GM18499 (cell line): ENCODE data around the gene TOM1L1.

ENCODE experiments used
- ATAC-seq: cut with Tn5 transposase; IDR thresholded peaks from one replicate; pipeline ENCODE4 v1.9.1; 2021; ENCODE audit warnings: moderate number of reproducible peaks; ENCODE audit not compliant: insufficient read depth, unreplicated experiment

The TOM1L1 gene

DNA sequence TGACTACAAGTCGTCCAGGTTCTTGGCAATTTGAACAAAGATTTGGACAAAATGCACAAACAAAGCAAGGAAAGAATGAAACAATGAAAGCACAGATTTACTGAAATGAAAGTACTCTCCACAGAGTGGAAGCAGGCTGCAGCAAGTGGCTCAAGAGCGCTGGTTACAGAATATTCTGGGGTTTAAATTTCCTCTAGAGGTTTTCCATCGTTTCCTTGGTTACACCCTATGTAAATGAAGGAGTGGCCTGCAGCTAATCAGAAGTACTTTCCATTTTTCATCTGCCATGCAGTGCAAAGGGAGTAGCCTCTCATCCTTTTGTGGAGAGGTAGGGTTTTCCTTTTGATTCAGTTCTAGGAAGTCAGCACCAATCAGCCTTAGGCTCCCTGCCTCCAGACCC, 79.7 kb downstream of the TOM1L1 start:
- no peak for ATAC-seq

DNA sequence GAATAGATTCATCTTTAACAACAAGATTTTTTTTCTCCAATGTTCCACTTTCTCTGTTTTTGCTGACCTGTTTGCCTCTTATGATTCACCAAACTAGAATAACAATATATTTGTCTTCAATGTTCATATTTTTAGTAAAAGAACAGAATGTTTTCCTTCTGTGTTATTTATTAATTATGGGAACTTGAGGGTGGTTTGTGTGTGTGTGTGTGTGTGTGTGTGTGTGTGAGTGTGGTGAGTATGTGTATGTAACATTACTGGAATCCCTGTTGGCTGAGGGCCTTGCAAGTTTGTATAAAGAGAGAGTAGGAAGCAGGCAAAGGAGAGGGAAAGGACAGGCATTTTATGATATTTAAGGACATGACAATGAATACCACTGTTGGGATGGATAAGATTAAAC, 81.7 kb downstream of the TOM1L1 start:
- no peak for ATAC-seq

DNA sequence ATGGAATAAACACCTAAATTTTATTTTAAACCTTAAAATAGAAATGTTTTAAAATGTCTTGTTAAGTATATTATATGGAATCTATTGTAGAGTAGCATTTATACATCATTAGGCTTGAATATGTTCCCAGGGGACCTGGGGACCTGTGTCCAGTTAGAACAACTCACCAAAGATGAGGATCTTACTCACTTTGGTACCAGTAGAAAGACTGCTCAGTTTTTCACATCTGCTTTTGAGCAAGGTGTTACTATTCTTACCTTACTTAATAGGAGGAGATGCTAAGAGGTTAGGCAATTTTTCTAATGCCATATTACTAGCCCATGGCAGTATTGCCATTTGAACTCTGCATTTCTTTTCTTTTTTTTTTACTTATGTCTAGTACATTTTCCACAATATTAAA, 82.6 kb downstream of the TOM1L1 start:
- ATAC-seq = no peak

DNA sequence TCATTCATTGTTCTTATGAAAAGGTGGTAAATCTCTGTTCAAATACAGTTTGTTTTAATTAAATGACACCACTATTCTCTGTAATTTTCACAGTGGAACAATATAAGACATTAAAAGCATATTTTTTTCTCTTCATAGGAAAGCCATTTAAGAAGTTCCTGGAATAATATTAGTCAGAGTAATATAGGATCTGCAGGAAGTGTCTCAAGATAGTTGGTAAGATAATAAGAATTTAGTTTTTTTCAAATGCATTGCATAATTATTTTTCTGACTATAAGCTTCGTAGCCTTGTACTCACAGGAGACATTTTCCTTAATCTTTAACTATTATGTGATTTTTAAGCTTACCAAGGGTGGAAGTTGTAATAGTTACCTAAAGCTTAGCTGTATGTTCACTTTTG, 84.8 kb downstream of the TOM1L1 start:
- ATAC-seq = no peak

DNA sequence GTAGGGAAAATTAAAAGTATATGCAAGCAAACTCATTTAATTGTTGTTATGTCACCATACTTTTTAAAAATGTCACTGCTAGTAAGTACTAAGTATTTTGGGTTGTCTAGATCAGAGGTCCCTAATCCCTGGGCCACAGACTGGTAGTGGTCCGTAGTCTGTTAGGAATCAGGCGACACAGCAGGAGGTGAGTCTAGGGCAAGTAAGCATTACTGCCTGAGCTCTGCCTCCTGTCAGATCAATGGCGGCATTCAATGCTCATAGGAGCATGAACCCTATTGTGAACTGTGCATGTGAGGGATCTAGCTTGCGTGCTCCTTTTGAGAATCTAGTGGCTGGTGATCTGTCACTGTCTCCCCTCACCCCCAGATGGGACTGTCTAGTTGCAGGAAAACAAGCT, 89.5 kb downstream of the TOM1L1 start:
- no peak for ATAC-seq

DNA sequence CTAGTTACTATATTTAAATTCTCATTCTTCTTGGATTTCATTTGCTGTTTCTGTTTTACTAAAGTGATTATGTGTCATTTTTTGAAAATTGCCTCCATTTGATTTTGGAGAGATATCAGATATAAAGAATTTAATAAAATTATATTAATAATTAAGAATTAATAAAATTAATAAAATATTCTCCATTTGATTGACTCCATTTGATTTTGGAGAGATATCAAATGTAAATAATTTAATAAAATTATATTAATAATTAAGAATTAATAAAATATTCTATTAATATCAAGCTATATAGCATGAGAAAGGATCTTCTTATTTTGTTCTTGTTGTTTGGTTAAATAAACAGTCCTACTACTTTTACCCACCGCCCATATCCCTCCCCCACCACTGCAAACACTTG, 90.9 kb downstream of the TOM1L1 start:
- no peak for ATAC-seq

DNA sequence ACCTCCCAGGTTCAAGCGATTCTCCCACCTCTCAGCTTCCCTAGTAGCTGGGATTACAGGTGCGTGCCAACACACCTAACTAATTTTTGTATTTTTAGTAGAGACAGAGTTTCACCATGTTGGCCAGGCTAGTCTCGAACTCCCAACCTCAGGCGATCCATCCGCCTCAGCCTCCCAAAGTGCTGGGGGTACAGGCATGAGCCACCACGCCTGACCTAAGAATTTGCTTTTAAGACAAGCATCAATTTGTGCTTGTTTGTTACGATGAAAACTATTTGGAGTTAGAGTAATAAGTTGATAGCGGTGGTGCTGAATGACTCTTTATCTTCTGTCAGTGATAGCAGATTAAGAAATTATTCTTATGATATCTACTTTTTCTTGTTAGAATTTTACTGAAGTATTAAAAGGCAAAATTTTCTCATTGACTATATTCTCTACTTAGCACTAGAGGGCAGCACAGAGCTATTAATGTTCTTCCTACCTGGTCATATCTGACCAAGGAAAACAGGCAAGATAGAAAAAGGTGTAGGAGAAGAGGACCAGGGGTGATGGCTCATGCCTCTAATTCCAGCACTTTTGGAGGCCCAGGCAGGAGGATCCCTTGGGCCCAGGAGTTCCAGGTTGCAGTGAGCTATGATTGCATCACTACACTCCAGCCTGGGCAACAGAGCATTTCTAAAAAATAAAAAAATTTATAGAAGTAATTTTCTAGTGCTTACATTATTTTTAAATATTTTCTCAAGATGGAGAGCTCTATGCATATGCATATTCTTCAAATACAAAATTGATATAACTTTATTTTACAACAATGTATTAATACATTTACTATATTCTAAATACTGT, 92.4 kb downstream of the TOM1L1 start:
- no peak for ATAC-seq

DNA sequence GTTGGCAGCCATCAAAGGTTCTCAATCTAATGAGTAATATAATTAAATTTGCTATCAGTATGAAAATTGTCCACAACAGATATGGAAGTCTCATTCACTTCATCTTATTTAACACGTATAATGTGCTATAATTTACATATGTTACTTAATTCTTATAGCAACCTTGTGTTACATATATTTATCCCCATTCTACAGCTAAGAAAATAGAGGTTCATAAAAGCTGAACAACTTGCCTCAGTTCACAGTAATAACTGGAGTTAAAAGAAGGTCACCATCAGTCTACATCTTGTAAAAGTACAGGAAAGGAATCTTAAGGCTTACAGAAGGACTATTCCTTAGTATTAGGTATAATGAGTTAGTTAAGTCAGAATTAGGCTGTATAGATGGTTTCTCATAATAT, 95.8 kb downstream of the TOM1L1 start:
- ATAC-seq = no peak

DNA sequence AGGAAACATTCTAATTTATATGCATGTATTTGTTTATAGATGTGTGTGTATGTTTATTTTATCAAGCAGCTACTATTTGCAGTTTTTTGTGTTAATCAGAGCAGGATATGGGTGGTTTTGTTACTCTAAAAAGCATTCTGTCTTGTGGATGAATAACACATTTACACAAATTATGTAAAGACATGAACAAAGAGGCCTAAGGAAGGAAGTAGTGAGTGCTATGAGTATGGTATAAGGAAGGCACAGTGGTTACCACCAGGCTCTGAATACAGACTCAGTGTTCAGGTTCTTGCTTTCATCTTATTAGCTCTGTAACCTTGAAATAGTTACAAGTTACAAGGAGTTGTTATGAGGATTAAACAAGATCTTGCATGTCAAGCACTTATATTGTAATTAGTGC, 101.8 kb downstream of the TOM1L1 start:
- ATAC-seq = no peak

DNA sequence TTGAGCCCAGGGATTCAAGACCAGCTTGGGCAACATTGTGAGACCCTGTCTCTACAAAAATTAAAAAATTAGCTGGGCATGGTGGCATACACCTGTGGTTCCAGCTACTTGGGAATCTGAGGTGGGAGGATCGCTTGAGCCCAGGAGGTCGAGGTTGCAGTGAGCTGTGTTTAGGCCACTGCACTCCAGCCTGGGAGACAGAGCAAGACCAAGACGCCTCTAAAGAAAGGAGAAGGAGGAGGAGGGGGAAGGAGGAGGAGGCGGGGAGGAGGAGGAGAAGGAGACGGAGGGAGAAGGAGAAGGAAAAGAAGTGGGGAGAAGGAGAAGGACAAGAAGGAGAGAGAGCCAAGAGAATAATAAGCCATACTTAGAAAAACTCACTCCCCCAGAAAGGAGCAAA, 103.8 kb downstream of the TOM1L1 start:
- no peak for ATAC-seq

DNA sequence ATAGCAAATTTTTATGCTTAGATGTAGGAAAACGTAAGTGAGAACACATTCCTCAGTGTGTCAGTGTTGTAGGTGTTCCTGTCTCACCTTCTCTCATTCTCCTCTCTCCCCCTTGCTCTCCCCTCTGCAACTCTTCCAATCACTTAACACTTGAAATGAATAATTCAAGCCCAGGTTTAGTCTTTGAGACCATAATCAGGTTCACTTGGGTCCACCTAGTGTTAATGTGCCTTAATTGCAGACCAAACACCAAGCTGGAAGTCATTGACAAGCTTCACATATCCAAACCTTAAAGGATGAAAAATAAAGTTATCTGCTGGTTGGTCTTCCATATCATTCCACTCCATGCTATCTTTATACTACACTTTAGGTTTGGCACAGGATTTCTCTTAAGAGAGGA, 104.9 kb downstream of the TOM1L1 start:
- no peak for ATAC-seq
